NCI-H1048 (cell line): ENCODE results near the gene DOCK1.

ENCODE experiments used
- DNase-seq: peaks from one replicate; lab custom pipeline; 2025; lab: John Stamatoyannopoulos, UW

The DOCK1 gene

GRCh38 chr10:126953886-126954285, 48.7 kb downstream of the DOCK1 start:
- DNase-seq, result no peak

GRCh38 chr10:126955396-126955795, 50.2 kb downstream of the DOCK1 start:
- no peak for DNase-seq

- DNase-seq, result no peak
Measured at GRCh38 chr10:126955934-126956711, 50.9 kb downstream of the DOCK1 start.

- DNase-seq, result no peak
Measured at GRCh38 chr10:126956712-126957108, 51.5 kb downstream of the DOCK1 start.

GRCh38 chr10:126957111-126957510, 51.9 kb downstream of the DOCK1 start:
- DNase-seq, result no peak

- DNase-seq, result no peak
Measured at GRCh38 chr10:126959431-126959830, 54.2 kb downstream of the DOCK1 start.

- DNase-seq, result no peak
Measured at GRCh38 chr10:126959906-126960685, 54.9 kb downstream of the DOCK1 start.

- no peak for DNase-seq
Measured at GRCh38 chr10:126963354-126963753, 58.1 kb downstream of the DOCK1 start.

- no peak for DNase-seq
Measured at GRCh38 chr10:126964190-126964589, 59.0 kb downstream of the DOCK1 start.

GRCh38 chr10:126966938-126967337, 61.7 kb downstream of the DOCK1 start:
- no peak for DNase-seq

GRCh38 chr10:126969310-126969709, 64.1 kb downstream of the DOCK1 start:
- no peak for DNase-seq

- no peak for DNase-seq
Measured at GRCh38 chr10:126972635-126973414, 67.6 kb downstream of the DOCK1 start.

- no peak for DNase-seq
Measured at GRCh38 chr10:126975221-126975620, 70.0 kb downstream of the DOCK1 start.

- DNase-seq, result no peak
Measured at GRCh38 chr10:126977216-126977615, 72.0 kb downstream of the DOCK1 start.

- no peak for DNase-seq
Measured at GRCh38 chr10:126979311-126979710, 74.1 kb downstream of the DOCK1 start.

GRCh38 chr10:126993208-126993607, 88.0 kb downstream of the DOCK1 start:
- no peak for DNase-seq

GRCh38 chr10:126997801-126998590, 92.8 kb downstream of the DOCK1 start:
- DNase-seq, result no peak

GRCh38 chr10:127000598-127000997, 95.4 kb downstream of the DOCK1 start:
- DNase-seq, result no peak

- DNase-seq, result no peak
Measured at GRCh38 chr10:127003032-127003685, 97.9 kb downstream of the DOCK1 start.

- no peak for DNase-seq
Measured at GRCh38 chr10:127006453-127006852, 101.2 kb downstream of the DOCK1 start.

GRCh38 chr10:127009366-127009765, 104.1 kb downstream of the DOCK1 start:
- no peak for DNase-seq
